Stimulated activated CD4-positive, alpha-beta T cell treated with anti-CD3 and anti-CD28 coated beads, TNF-alpha, amount 100 ng/mL, for 48 hours (primary cell): ENCODE data around the gene ANO2.

Source experiments
- DNase-seq, 3 donors: peaks; one replicate each; pipeline ENCODE4 v3.0.0-alpha.2; 2020; ENCODE audit warnings: low read depth in 3 of 3

ANO2 gene

DNA sequence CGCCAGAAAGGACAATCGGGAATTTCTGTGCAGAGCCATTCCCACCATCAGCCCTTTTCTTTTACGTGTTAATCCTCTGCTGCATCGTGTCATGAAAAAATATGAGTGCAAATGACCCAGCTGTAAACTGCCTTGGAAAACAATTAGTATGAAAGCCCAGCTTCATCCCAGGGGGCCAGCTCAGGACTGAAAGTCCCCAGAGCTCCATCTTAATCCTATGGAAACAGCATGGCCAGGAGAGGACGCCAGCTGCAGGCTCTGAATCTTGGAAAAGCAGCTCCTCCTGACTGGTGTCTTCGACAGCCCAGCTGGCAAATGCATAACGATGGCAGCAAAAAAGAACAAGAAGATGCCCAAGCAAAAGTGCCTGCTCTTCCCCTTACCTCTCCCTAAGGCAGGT lies 321.6 kb downstream of the ANO2 start:
- no peak for DNase-seq

DNA sequence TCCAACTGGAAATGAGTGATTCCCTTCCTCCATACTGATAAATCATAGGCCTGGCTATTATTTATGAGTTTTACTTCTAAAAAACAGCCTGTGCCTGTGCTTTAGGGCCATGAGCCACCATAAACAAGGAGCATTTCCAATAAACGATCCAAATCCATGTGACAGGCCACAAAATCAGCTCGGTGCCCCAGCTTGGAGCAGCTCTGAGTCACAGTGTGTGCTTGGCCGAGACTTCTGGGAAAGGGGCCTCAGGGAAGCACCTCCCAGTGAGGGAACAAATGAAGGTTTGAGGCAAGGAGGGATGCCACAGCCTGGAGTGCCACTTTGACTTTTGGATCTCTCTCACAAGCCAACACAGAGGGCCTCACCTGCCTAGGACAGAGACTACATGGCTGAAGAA lies 322.8 kb downstream of the ANO2 start:
- no peak for DNase-seq

DNA sequence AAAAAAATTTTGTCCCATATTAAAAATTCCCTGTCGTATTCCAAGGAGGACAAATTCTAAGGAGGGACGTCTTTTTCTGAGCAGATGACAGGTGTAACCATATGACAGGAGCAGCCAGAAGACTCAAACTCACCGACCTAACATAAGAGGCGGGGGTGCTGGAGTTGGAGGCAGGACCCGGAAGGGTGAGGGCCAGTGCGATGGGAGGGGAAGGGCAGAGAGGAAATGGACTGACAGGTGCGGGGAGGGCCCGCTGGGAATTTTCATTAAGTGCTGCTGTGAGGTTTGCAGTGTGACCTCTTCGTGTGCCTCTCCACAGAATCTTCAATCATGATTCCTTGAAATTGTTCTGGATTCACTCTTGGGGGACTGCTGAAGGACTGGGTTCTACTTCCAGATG lies 323.7 kb downstream of the ANO2 start:
- no peak for DNase-seq

DNA sequence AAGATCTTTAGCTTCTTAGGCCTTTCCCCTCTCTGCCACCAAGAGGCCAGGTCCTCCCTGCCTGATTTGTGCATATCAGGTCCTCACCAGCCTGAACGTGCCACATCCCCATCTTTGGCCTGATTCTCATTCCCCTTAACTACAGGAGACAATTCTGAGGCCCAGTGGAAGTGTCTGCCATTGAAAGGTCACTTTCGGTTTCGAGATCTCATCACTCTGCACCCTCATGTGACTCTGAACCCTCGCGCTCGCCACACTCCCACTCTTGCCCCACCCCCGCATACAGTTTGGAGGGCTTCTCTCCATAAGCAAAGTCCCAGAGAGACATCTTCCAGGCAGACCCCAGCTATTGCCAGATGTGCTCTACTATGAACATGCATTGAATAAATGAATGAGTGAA lies 324.2 kb downstream of the ANO2 start:
- DNase-seq: no peak

DNA sequence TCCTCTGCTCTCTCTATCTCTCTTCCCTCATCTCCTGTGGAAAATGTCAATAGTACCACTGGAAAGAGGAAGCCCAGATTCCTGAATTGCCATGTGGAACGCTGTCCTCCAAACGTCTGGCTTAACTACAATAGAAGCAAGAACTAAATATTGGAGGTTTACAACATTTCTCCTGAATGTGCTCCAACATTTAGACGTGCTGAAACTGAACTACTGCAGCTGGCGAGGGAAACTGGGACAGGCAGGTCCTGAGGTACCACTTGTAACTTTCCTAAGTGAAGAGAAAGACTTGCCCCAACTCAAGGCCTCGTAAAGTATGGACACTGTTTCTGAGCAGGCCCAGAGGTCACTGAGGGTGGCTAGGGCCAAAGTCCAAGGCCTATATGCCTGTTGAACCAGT lies 325.4 kb downstream of the ANO2 start:
- no peak for DNase-seq

DNA sequence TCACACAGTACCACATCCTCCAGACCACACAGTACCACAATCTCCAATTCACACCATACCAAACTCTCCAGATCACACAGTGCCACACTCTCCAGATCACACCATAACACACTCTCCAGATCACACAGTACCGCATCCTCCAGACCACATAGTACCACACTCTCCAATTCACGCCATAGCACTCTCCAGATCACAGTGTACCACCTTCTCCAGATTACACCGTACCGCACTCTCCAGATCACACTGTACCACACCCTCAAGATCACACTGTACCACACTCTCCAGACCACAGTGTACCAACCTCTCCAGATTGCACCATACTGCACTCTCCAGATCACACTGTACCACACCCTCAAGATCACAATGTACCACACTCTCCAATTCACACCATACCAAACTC lies 328.2 kb downstream of the ANO2 start:
- no peak for DNase-seq

DNA sequence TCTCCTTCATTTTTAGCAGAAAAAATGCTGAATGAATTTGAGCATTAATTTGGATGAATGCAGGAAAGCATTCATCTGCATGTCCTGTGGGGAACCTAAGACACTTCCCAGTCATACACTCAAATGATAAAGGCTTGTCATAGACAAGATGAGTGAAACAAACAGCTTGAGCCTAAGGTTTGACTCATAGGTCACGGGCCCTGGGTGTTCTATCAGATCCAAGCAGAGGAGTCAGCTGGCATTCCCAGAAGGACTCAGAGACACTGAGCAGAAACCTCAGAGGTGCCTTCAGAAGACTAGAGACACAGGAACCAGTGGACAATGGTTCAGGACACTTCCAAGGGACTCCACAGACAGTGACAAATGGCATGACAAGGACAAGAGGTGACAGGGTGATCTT lies 329.3 kb downstream of the ANO2 start:
- DNase-seq: no peak

DNA sequence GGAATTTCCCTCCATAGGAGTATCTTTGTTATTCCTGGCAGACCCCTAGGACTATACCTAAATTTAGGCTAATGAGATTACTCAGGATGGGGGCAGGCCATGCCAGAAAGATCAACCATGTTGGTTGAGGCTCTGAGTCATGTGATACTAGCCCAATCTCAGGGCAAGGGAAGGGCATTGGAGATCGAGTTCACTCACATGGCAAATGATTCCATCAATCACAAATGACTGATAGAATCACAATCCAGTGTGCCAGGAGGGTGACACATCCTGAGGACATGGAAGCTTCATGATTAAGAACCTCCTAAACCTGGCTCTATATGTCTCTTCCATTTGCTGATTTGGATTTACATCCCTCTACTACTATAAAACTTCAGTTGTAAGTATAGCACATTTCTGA lies 330.8 kb downstream of the ANO2 start:
- DNase-seq: no peak

DNA sequence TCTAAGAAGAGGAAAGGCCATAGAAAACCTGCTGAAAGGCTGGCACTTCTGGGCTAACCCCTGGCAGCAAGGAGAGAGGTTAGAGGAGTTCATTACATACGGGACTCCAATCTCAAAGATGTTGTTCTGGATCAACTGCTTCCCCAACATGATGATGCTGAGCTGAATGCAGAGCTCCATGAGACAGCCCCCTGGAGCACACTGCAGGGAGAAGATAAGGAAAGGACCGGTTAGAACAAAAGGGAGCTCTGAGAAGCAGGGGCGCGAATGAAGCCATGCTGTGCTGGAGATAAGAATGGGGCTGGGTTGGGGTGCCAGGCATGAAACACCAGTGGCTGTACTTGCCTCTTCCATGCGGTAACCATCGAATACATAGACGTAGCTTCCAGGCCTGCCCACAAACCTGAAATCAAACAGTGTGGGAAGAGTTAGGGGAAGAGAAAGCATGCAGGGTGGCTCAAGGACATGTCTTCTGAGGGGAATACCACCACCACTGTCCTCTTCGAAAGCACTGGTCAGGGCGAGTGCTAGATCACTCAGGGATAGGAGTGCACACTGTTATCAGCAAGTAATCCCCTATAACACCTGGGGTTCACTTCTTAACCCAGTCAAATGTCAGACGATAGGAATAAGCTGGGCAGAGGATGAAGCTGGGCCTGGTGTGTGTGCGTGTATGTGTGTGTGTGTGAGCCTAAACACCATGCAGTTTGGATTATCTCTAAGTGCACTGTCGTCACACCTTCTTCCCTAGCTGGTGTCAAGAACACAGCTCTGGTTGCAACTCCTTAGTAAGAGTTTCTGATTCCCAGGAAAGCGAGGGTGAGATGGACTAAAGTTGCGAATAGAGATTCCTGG lies 332.3 kb downstream of the ANO2 start:
- no peak for DNase-seq

DNA sequence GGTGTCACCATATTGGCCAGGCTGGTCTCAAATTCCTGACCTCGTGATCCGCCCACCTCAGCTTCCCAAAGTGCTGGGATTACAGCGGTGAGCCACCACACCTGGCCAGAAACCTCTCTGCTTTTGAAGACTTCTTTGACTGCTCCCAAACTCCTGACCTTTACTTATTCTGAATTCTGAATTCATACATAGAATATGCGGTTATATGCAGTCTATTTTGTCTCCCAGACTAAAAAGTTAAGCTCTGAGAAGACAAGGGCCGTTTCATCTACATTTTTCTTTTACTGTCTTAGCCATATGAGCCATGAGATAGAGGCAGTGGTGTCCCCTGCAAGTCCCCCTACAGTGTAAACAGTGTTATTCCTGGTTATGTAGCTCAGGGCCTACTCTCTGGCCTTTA lies 333.9 kb downstream of the ANO2 start:
- no peak for DNase-seq

DNA sequence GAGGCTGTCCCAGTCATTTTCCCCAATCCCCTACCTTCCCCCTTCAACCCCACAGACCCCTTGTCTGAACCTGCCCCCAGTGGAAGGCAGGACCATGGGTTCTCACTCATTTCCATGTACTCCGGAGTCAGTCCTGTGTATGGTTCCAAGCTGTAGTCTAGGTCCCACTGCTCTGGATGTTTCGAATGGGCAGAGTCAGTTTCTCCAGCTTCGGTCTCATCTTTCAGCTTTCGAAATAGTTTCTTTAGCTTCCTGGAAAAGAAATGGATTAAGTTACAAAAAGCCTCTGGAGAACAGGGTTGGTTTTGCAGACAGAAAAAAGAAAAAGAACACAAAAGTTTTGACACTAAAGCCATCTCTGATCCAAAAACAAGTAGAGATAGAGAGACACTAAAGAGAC lies 345.7 kb downstream of the ANO2 start:
- DNase-seq: no peak

DNA sequence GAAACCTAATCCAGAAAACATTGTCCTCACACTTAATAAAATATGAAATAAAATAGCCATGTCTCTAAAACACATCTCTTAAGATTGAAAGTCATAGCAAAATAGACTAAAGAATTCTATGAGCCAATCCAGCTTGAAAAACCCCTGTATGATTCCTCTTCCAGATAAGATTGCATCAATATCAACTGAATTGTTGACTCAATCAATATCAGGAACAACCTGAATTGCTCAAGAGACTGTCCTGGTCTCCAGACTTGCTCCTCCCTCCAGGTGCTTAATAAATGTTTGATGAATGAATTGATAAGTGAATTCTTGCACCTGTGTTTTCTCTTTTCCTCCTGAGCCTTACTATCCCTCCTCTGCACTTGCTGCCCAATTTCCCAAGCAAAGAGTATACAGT lies 351.1 kb downstream of the ANO2 start:
- no peak for DNase-seq

DNA sequence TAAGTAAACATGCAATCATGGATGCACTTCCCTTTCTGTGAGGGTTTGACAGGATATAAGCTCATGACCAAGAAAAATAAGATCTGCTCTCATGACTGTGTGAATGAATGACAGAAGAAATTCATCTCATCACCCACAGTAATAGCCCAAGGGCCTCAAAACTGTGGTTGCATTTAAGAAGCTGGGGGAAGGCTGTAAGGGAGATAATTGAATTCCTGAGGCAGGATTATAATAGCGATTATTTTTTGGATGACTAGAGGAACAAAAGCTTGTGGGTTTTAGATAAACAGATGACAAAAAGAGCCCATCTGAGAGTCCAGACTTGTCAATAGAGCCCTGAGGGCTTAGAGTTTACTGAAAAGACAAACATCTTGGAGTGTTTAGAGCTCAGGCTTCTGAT lies 352.0 kb downstream of the ANO2 start:
- no peak for DNase-seq

DNA sequence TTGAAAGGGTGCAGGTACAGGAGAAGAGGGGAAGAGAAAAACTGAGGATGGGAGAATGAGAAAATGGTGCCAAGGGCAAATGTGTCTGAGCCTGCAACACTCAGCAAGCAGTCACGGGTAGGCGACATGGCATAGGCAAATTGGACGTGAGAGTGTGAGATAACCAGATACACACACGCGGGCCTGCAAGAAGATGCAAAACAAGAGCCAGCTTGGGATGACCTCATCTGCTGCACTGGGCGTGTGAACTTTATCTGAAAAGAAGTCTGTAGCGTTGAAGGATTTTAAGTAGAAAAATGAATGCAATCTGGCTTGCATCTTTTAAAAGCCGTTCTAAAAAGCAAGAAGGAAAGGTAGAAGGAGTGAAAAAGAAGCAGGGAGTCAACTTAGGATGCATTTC lies 352.7 kb downstream of the ANO2 start:
- no peak for DNase-seq

DNA sequence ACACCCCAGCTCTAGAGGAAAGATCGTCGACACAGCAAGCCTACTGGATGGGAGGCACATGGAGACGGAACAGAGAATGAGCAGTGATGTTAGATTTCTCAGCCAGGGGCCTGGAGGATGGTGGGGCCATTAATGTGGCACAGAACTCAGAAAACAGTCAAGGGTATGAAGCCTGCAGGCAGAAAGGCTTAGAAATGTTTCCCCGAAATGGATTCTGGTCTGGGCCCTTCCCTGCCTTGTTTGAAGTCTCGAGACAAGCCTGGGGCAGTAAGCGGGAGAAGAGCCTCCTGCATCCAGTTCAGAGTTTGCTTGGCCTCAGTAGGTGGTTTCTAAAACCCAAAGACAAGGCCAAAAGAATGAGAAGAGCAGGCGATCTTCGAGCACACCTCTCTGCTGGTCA lies 354.7 kb downstream of the ANO2 start:
- DNase-seq: no peak

DNA sequence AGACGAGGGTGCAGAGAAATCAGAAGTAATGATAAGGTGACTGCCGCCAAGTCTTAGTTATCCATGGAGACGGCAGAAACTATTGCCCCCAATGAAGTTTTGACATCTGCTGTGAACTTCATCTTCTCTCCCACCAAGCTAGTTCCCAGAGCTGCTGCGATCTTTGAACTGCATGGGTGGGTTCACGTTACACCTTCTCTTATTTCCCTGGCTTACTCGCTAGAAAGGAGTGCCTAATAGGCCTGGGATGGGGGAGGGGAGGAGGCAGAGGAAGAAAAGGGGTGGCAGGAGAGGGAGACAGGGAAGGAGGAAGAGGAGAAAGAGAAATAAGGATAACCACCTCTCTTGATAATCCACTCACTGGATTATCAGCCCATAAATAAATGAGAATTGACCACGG lies 356.0 kb downstream of the ANO2 start:
- DNase-seq: no peak

DNA sequence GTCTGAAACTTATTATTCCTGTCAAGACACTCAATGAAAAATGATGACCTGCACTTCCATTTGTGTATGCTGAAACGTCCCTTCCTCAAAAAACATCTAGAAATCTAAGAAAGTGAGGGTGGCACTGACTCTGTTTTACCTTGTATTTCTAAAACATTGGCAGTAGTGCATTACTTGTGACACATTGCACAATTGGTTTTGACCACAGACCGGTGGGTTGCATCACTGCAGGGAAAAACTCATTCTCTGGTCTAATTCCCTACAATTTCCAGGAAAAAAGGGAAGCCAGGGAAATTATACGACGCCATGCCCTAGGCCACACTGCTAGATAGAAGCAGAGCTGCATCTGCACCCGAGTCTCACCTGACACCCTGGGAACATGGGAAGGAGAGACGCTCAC lies 356.5 kb downstream of the ANO2 start:
- no peak for DNase-seq

DNA sequence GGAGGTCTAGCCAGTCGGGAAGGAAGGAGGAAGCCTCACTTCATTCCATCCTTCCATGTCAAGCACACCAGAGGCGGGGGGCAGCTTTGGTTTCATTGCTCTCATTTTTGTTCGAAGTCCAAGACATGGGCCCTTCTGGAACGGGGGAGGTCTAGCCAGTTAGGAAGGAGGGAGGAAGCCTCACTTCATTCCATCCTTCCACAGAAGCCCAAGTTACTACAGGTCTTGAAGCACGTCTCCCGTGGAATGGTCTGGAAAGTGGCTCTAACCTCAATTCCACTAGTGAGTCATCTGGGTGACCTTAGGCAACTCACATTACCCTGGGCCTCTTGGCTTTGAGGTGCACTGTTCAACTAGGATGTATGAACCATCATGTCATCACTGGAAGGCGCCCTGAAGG lies 356.9 kb downstream of the ANO2 start:
- DNase-seq: no peak

DNA sequence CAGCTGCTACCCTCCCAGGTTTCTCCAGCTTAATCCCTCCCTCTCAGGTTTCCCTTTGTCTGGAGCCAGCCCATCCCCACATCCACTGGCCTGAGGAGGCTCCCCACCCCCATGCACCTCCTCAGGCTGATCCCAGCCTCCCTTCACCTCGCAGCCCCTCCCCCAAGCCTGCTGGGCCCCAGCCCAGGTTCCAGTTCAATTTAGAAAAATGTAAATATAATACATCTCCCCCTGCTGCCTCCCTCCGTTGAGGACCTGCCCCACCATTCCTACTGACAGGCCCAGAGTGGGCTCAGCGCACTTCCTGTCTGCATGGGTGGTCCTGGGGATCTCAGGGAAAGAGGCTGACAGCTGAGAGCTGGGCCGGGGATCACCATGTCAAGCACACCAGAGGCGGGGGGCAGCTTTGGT lies 357.3 kb downstream of the ANO2 start:
- no peak for DNase-seq

DNA sequence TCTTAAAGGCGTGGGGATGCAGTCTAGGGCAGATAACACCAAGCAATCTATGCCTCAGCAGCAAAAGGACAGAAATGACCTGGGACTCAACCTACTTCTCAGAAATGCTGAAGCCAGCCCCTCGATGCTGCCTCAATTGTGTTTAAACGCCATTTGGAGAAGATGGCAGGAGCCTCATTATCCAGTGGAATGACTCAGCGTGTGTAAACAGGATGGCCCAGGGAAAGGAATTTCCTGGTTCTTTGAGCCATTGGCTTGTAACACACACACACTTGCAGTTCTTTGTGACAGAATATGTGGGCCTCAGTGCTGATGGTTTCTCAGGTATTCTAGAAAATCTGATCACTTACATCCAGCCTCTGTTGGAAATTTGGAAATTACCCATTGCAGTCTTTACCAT lies 358.9 kb downstream of the ANO2 start:
- DNase-seq: no peak

DNA sequence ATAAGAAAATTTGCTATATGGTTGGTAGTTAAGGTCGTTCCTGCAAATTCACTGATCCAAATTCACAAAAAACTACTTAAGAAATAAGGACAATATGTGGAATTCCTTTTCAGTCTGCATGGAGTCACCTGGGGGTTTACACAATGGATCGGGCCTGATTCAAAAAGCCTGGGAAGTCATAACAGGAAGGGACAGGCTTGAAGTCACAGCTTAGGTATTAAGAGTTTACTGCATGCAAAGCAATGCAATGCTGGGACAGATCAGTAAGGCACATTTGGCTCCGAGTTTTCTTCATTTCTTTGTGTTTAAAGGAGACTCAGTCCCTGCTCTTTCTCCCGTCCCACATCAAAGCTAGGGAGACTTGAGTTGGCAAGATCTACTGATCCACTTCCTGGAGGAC lies 359.9 kb downstream of the ANO2 start:
- no peak for DNase-seq

DNA sequence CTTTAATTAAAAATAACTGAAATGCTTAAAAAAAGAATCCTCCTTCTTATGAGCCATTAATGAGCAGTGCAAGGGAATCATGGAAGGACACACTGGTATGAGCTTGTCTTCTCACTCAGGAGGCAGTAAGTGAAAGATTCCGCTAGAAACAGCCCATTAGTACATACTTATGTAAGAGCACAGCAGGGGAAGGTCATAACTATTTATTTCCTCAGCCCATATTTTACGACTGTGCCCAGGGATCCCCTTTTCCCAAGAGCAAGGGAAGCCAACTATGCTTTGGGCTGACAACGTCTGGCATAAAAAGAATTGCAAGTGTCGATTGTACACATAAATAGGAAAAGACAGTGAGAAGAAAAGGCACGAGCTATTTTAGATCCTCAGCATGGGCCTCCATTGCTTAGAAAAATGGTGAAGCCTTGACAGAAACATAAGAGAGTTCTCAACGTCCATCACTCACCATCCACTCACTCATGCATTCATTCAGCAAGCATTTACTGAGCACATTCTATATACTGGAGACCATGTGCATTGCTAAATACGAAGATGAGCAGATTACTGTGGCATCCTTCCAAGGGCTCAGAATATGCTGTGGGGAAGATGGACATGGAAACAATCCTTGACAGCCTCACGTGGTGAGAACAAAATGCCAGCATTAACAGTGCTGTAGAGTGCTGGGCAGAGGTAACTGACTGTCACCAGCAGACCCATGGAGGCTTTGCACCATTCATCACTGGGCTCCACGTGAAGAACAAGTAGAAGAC lies 360.5 kb downstream of the ANO2 start:
- no peak for DNase-seq

DNA sequence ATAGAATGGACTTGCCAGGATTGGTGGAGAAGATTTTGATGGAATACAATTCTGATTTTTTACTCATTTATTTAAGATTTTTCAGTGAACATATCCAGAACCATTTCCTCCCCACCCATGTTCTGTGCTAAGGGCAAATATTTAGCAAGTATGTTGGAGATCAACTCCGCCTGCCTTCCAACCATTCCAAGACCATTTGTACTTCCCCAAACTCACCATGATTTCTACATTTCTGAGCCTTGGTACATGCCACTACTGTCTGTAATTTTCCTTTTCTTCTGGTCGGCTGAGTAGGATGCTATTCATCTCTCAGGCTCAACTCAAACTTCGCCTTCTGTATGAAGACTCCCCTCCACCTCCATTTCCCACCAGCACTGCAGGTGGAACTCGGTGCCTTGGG lies 362.5 kb downstream of the ANO2 start:
- no peak for DNase-seq
